Fibroblast of lung (primary cell): ENCODE measurements around the gene DLK2.

Experiments used
- EZH2 ChIP-seq: IDR thresholded peaks from 2 replicates; pipeline ENCODE4 v1.5.1; 2012; ENCODE audit warnings: low read length, control low read depth, mild to moderate bottlenecking; ENCODE audit errors: missing control alignments
- TF ChIP-seq, protein P1 (sequence below), 2 donors: IDR thresholded peaks in 1 of 2; conservative IDR thresholded peaks in 1 of 2; 1 replicate in 1 of 2; 2 replicates in 1 of 2; pipeline ENCODE4 v1.5.1; 2011 to 2012; ENCODE audit warnings: low read length in 2 of 2, control low read depth in 1 of 2, inconsistent platforms in 1 of 2, low read depth in 1 of 2, mild to moderate bottlenecking in 1 of 2

DNA sequence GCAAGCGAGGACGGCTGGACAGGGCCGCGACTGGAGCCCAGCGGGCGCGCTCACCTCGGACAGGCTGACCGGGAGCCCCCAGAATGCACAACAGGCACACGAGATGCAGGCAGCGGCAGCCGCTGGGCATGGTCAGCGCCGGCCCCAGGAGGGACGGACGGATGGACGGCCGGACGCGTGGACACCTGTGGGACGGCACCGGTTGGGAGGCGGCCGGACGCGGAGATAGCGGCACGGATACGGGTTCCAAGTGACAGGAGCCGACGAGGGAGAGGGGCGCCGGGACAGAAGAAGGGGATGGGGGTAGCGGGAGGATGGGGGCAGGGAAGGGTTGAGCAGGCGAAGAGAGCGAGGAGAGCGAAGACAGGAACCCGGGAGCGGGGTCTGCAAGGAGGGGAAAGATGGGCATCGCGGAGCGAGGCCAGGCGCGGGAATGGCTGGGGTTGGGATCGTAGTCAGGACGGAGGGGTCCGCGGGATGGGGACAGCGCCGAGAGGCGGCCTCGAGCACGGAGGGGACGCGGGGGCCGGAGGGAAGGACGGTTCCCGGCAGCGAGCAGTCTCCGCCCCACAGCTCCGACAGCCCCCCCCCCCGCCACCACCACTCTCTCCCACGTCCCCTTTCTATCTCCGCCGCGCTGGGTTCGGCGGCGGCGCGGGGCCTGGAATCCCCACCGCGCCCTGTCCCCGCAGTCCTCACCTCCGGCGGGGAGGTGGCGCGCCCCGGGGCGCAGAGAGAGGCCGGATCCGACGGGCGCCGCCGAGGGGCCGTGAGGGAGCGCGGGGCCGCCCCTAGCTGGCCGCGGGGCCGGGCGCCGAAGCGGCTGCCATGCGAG, 435 bp downstream of the DLK2 start:
- TF ChIP-seq, protein P1, sequence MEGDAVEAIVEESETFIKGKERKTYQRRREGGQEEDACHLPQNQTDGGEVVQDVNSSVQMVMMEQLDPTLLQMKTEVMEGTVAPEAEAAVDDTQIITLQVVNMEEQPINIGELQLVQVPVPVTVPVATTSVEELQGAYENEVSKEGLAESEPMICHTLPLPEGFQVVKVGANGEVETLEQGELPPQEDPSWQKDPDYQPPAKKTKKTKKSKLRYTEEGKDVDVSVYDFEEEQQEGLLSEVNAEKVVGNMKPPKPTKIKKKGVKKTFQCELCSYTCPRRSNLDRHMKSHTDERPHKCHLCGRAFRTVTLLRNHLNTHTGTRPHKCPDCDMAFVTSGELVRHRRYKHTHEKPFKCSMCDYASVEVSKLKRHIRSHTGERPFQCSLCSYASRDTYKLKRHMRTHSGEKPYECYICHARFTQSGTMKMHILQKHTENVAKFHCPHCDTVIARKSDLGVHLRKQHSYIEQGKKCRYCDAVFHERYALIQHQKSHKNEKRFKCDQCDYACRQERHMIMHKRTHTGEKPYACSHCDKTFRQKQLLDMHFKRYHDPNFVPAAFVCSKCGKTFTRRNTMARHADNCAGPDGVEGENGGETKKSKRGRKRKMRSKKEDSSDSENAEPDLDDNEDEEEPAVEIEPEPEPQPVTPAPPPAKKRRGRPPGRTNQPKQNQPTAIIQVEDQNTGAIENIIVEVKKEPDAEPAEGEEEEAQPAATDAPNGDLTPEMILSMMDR (conservative IDR thresholded peaks at IDR 0.05 in 1 of 2, IDR thresholded peaks at IDR 0.05 in 1 of 2; ENCODE audit: low read depth in 1 of 2, low read length in 2 of 2), result no peak
- TF ChIP-seq EZH2, result no peak
